ENCODE measurements around the gene ERBB3. TPM values are rescaled to one million over a fixed set of nuclear protein-coding genes. Genes with fewer than 3 reads are reported as not detected.

The ERBB3 gene
- total RNA-seq: 10 to 100 TPM; 17.3 to 41.1 (median 22.3) TPM

DNA sequence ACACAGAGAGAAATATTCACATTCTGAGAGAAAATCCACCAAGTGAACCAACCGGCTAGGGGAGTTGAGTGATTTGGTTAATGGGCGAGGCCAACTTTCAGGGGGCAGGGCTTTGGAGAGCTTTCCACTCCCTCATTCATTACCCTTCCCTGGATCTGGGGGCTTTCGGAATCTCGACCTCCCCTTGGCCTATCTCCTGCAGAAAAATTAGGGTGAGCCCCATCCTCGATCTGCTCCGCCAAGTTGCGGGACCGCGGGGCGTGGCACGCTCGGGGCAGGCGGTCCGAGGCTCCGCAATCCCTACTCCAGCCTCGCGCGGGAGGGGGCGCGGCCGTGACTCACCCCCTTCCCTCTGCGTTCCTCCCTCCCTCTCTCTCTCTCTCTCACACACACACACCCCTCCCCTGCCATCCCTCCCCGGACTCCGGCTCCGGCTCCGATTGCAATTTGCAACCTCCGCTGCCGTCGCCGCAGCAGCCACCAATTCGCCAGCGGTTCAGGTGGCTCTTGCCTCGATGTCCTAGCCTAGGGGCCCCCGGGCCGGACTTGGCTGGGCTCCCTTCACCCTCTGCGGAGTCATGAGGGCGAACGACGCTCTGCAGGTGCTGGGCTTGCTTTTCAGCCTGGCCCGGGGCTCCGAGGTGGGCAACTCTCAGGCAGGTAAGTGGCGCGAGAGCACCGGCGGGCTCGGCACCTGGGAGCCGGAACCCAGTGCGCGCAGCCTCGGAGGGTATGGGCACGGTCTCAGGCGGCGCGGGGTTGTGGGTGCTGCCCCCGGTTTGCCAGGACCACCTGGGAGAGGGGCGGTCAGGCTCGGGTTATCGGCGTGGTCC, at the start of gene ERBB3:
TSS of gene ERBB3 (plus strand) at position 443 of the 833 bp plus-strand sequence. CDS start at position 579, 136 bp downstream.
- ATAC-seq: peak; percentile 86
- 0 to 4% methylated on average over 8 to 13 of the region's 59 CpGs for WGBS, 2 donors (ENCODE audit: low coverage in 1 of 2)
- TF ChIP-seq CTCF (IDR thresholded peaks at IDR 0.05) (peak in 1 of 4 experiments; percentile 43), EP300 (IDR thresholded peaks at IDR 0.05) (no peak), POLR2AphosphoS5 (IDR thresholded peaks at IDR 0.05) (peak; percentile 46), POLR2A (IDR thresholded peaks at IDR 0.05) (no peak)
- Histone ChIP-seq H3K27ac (peak within 1 kb of the TSS in 3 of 4 donors; percentile 73 to 77 (median 76)), H3K4me3 (peak within 1 kb of the TSS; percentile 35 to 58), H3K36me3 (no peaks in the 10 kb centered on the region), H3K27me3 (peaks cover 22% of the 10 kb centered on the region), H3K9me3 (no peaks in the 10 kb centered on the region), H3K4me1 (peaks cover 0 to 22% (median 6%) of the 10 kb centered on the region in 3 donors)

- no peak for ATAC-seq
- H3K27me3 ChIP-seq: no peaks in the 10 kb centered on the region
- H3K4me1 ChIP-seq: peaks cover 0 to 9% (median 0%) of the 10 kb centered on the region in 3 donors
- TF ChIP-seq POLR2A (IDR thresholded peaks at IDR 0.05): no peak
- no peak for TF ChIP-seq POLR2AphosphoS5 (IDR thresholded peaks at IDR 0.05)
- no peak for TF ChIP-seq EP300 (IDR thresholded peaks at IDR 0.05)
- no peak for TF ChIP-seq CTCF (IDR thresholded peaks at IDR 0.05)
- H3K36me3 ChIP-seq: peaks cover 0 to 86% of the 10 kb centered on the region in 2 donors
- no peak overlapping the region for H3K27ac ChIP-seq
- no peak overlapping the region for H3K4me3 ChIP-seq
- 80 to 100% methylated on average over 1 of the region's 1 CpG for WGBS, 2 donors (ENCODE audit: low coverage in 1 of 2)
- no peaks in the 10 kb centered on the region for H3K9me3 ChIP-seq
These were observed 48.0 kb upstream of the ERBB3 start for GRCh38 chr12:56031987-56032386.

GRCh38 chr12:56034586-56035332, 45.2 kb upstream of the ERBB3 start:
- H3K4me3 ChIP-seq: no peak overlapping the region
- no peak for TF ChIP-seq POLR2AphosphoS5 (IDR thresholded peaks at IDR 0.05)
- H3K9me3 ChIP-seq: no peaks in the 10 kb centered on the region
- no peak overlapping the region for H3K27ac ChIP-seq
- no peak for ATAC-seq
- H3K36me3 ChIP-seq: peaks cover 0 to 73% of the 10 kb centered on the region in 2 donors
- 60 to 86% methylated on average over 1 to 6 of the region's 21 CpGs for WGBS, 2 donors (ENCODE audit: low coverage in 1 of 2)
- no peaks in the 10 kb centered on the region for H3K4me1 ChIP-seq
- H3K27me3 ChIP-seq: no peaks in the 10 kb centered on the region

- Histone ChIP-seq H3K27me3 (no peaks in the 10 kb centered on the region), H3K27ac (no peak overlapping the region), H3K36me3 (peaks cover 0 to 58% of the 10 kb centered on the region in 2 donors), H3K9me3 (no peaks in the 10 kb centered on the region), H3K4me1 (peaks cover 0 to 7% (median 4%) of the 10 kb centered on the region in 3 donors), H3K4me3 (no peak overlapping the region)
- WGBS, 2 donors (ENCODE audit: low coverage in 1 of 2): 79 to 80% methylated on average over 1 to 2 of the region's 2 CpGs
- no peak for ATAC-seq
- TF ChIP-seq POLR2AphosphoS5 (IDR thresholded peaks at IDR 0.05) (no peak), EP300 (IDR thresholded peaks at IDR 0.05) (no peak), CTCF (IDR thresholded peaks at IDR 0.05) (no peak), POLR2A (IDR thresholded peaks at IDR 0.05) (no peak)
These were observed 42.8 kb upstream of the ERBB3 start for GRCh38 chr12:56037161-56037560.

GRCh38 chr12:56038022-56038655, 41.8 kb upstream of the ERBB3 start:
- TF ChIP-seq CTCF (IDR thresholded peaks at IDR 0.05): no peak
- no peak for TF ChIP-seq POLR2AphosphoS5 (IDR thresholded peaks at IDR 0.05)
- no peak for TF ChIP-seq EP300 (IDR thresholded peaks at IDR 0.05)
- no peak for TF ChIP-seq POLR2A (IDR thresholded peaks at IDR 0.05)
- Histone ChIP-seq H3K27me3 (no peaks in the 10 kb centered on the region), H3K27ac (no peak overlapping the region), H3K4me1 (peaks cover 4 to 14% (median 4%) of the 10 kb centered on the region in 3 donors), H3K9me3 (no peaks in the 10 kb centered on the region), H3K4me3 (no peak overlapping the region), H3K36me3 (peaks cover 0 to 51% of the 10 kb centered on the region in 2 donors)
- WGBS, 2 donors (ENCODE audit: low coverage in 1 of 2): 37 to 48% methylated on average over 2 of the region's 2 CpGs
- ATAC-seq: no peak
